Activated CD8-positive, alpha-beta T cell treated with anti-CD3 and anti-CD28 coated beads for 36 hours (primary cell): ENCODE results near the gene LRMDA. TPM values are rescaled to one million over a fixed set of nuclear protein-coding genes. Genes with fewer than 3 reads are reported as not detected.
A peak's percentile ranks its signal among the peaks of the same experiment; 100 is the strongest.

Experiments used
- ATAC-seq: fragments of 200-7000 bp; cut with Tn5 transposase; one replicate; pipeline ENCODE4 v1.10.0; 2021; ENCODE audit warnings: mild to moderate bottlenecking, moderate library complexity
- CTCF ChIA-PET: fragments of 350-600 bp; sonication (Branson Sonifier 250); formaldehyde crosslinking; loops from one replicate; lab custom pipeline; 2021; ENCODE audit warnings: antibody characterized with exemption; lab: Charles Lee
- POLR2A ChIA-PET: fragments of 350-600 bp; sonication (Branson Sonifier 250); formaldehyde crosslinking; loops from one replicate; lab custom pipeline; 2021; ENCODE audit warnings: antibody characterized with exemption; lab: Charles Lee
- DNase-seq: peaks from one replicate; pipeline ENCODE4 v3.0.0-alpha.2; 2020
- H3K27ac Mint-ChIP-seq: one replicate; pipeline ENCODE4 v1.8.0; 2021; ENCODE audit warnings: mild to moderate bottlenecking, mixed read lengths
- H3K27me3 Mint-ChIP-seq: one replicate; pipeline ENCODE4 v1.8.0; 2021; ENCODE audit warnings: mixed read lengths
- H3K36me3 Mint-ChIP-seq: one replicate; pipeline ENCODE4 v1.8.0; 2021; ENCODE audit warnings: low read depth, mixed read lengths
- H3K4me1 Mint-ChIP-seq: one replicate; pipeline ENCODE4 v1.8.0; 2021; ENCODE audit warnings: low read depth, mixed read lengths
- H3K4me3 Mint-ChIP-seq: one replicate; pipeline ENCODE4 v1.8.0; 2021; ENCODE audit warnings: mild to moderate bottlenecking, moderate library complexity, mixed read lengths
- H3K9me3 Mint-ChIP-seq: one replicate; pipeline ENCODE4 v1.8.0; 2021; ENCODE audit warnings: mixed read lengths
- CTCF ChIP-seq: fragments of 200-600 bp; IDR thresholded peaks from one replicate; pipeline ENCODE4 v1.8.0; 2022; ENCODE audit warnings: antibody characterized with exemption, mild to moderate bottlenecking
- intact Hi-C: fragments of 100-400 bp; cut with micrococcal nuclease; formaldehyde crosslinking; loops from one replicate; pipeline ENCODE4 v1.10.0; 2022
- total RNA-seq, 2 experiments: library from RNA; stranded (reverse); gene quantifications; one replicate each; pipeline ENCODE4 v1.2.3, GENCODE V29; 2021

Gene LRMDA
- total RNA-seq, 2 experiments from 2014 or later, result not detected

GRCh38 chr10:75922435-75922834 lies 491.0 kb downstream of the LRMDA start:
- no peaks in the 10 kb centered on the region for H3K9me3 Mint-ChIP-seq
- TF ChIP-seq CTCF, result no peak
- peaks cover 4% of the 10 kb centered on the region for H3K27me3 Mint-ChIP-seq
- H3K27ac Mint-ChIP-seq, result no peak overlapping the region
- ChIA-PET POLR2A (no interaction called here), CTCF (no interaction called here)
- intact Hi-C loops, result no loop called here
- no peak overlapping the region for H3K4me3 Mint-ChIP-seq
- DNase-seq (no peak), ATAC-seq (no peak)
- H3K36me3 Mint-ChIP-seq, result no peaks in the 10 kb centered on the region
- no peaks in the 10 kb centered on the region for H3K4me1 Mint-ChIP-seq

- Mint-ChIP-seq H3K4me1 (no peaks in the 10 kb centered on the region), H3K4me3 (no peak overlapping the region), H3K36me3 (no peaks in the 10 kb centered on the region), H3K9me3 (no peaks in the 10 kb centered on the region), H3K27ac (no peak overlapping the region), H3K27me3 (peaks cover 4% of the 10 kb centered on the region)
- no peak for ATAC-seq
- intact Hi-C loops, result no loop called here
- no peak for DNase-seq
- ChIA-PET POLR2A (no interaction called here), CTCF (no interaction called here)
- no peak for TF ChIP-seq CTCF
Measured at GRCh38 chr10:75924309-75924902, 493.0 kb downstream of the LRMDA start.

- no peak for TF ChIP-seq CTCF
- intact Hi-C loops, result no loop called here
- Mint-ChIP-seq H3K4me3 (no peak overlapping the region), H3K27ac (no peak overlapping the region), H3K4me1 (no peaks in the 10 kb centered on the region), H3K27me3 (peaks cover 4% of the 10 kb centered on the region), H3K36me3 (no peaks in the 10 kb centered on the region), H3K9me3 (no peaks in the 10 kb centered on the region)
- CTCF ChIA-PET, result no interaction called here
- DNase-seq (no peak), ATAC-seq (no peak)
- POLR2A ChIA-PET, result no interaction called here
Measured at GRCh38 chr10:75925999-75926398, 494.6 kb downstream of the LRMDA start.

GRCh38 chr10:75926763-75927162 lies 495.3 kb downstream of the LRMDA start:
- Mint-ChIP-seq H3K9me3 (no peaks in the 10 kb centered on the region), H3K36me3 (no peaks in the 10 kb centered on the region), H3K4me3 (no peak overlapping the region), H3K4me1 (no peaks in the 10 kb centered on the region), H3K27me3 (peaks cover 4% of the 10 kb centered on the region), H3K27ac (no peak overlapping the region)
- CTCF ChIA-PET, result no interaction called here
- ATAC-seq (no peak), DNase-seq (peak; percentile 8)
- intact Hi-C loops, result no loop called here
- no peak for TF ChIP-seq CTCF
- POLR2A ChIA-PET, result no interaction called here

GRCh38 chr10:75928231-75928630 lies 496.8 kb downstream of the LRMDA start:
- ATAC-seq (no peak), DNase-seq (no peak)
- H3K4me3 Mint-ChIP-seq, result no peak overlapping the region
- POLR2A ChIA-PET, result interaction anchor here (0.7 kb wide), 1 partner anchor 21 kb away, joined by 3 read pairs; no protein-coding TSS in a partner anchor
- H3K9me3 Mint-ChIP-seq, result no peaks in the 10 kb centered on the region
- TF ChIP-seq CTCF, result no peak
- H3K36me3 Mint-ChIP-seq, result no peaks in the 10 kb centered on the region
- no peaks in the 10 kb centered on the region for H3K4me1 Mint-ChIP-seq
- H3K27me3 Mint-ChIP-seq, result peaks cover 4% of the 10 kb centered on the region
- intact Hi-C loops, result no loop called here
- no peak overlapping the region for H3K27ac Mint-ChIP-seq
- CTCF ChIA-PET, result no interaction called here
